H1 (cell line): ENCODE measurements around the gene RNF157. TPM values are rescaled to one million over a fixed set of nuclear protein-coding genes. Genes with fewer than 3 reads are reported as not detected.

ENCODE experiments used
- CTCF ChIA-PET: fragments of 300-600 bp; sonication (Branson Sonifier 250); formaldehyde crosslinking; loops from one replicate; lab custom pipeline; 2021; ENCODE audit not compliant: partially characterized antibody; lab: Charles Lee
- POLR2A ChIA-PET: fragments of 300-600 bp; sonication (Branson Sonifier 250); formaldehyde crosslinking; loops from one replicate; lab custom pipeline; 2021; ENCODE audit warnings: inconsistent platforms; ENCODE audit not compliant: partially characterized antibody; lab: Charles Lee
- DNase-seq, 2 experiments: peaks; one replicate each; pipeline versions ENCODE4 v3.0.0 to v3.0.0-alpha.2; 2010 to 2022; ENCODE audit warnings: low spot score in 2 of 2, low read depth in 1 of 2, mixed read lengths in 1 of 2
- FAIRE-seq: peaks from 2 replicates; lab custom pipeline; 2011; peaks lifted over from hg19 to GRCh38; lab: Jason Lieb, UNC
- H2AFZ ChIP-seq: 2 replicates; pipeline ENCODE4 v1.8.1; 2012; ENCODE audit warnings: low read length, inconsistent platforms
- H2AK5ac ChIP-seq: 2 replicates; pipeline ENCODE4 v1.6.1; 2013; ENCODE audit warnings: low read depth, low read length
- H2BK120ac ChIP-seq: replicated peaks from 2 replicates; pipeline ENCODE3; 2013; ENCODE audit warnings: low read depth, low read length, inconsistent platforms
- H2BK12ac ChIP-seq: 2 replicates; pipeline ENCODE4 v1.6.1; 2013; ENCODE audit warnings: low read depth, low read length
- H2BK15ac ChIP-seq: 2 replicates; pipeline ENCODE4 v1.6.1; 2013; ENCODE audit warnings: low read length
- H2BK20ac ChIP-seq: 2 replicates; pipeline ENCODE4 v1.6.1; 2013; ENCODE audit warnings: low read length
- H2BK5ac ChIP-seq: 2 replicates; pipeline ENCODE4 v1.6.1; 2013; ENCODE audit warnings: low read depth, low read length
- H3K14ac ChIP-seq: 2 replicates; pipeline ENCODE4 v1.6.1; 2013; ENCODE audit warnings: inconsistent platforms; ENCODE audit not compliant: insufficient read length
- H3K18ac ChIP-seq: 2 replicates; pipeline ENCODE4 v1.6.1; 2013; ENCODE audit warnings: low read length; ENCODE audit errors: extremely low read depth
- H3K23ac ChIP-seq: 2 replicates; pipeline ENCODE4 v1.6.1; 2013; ENCODE audit warnings: inconsistent platforms; ENCODE audit not compliant: insufficient read length
- H3K23me2 ChIP-seq: 2 replicates; pipeline ENCODE4 v1.6.1; 2013; ENCODE audit warnings: low read depth, low read length
- H3K27ac ChIP-seq: 2 replicates; pipeline ENCODE4 v1.6.1; 2011; ENCODE audit warnings: low read depth, low read length, inconsistent platforms
- H3K27me3 ChIP-seq, 4 experiments: replicated peaks in 1 of 4; 1 replicate in 1 of 4; 2 replicates in 3 of 4; pipeline versions ENCODE4 v1.6.1 to v1.8.1; 2011 to 2013; ENCODE audit warnings: low read length in 3 of 4, mild to moderate bottlenecking in 3 of 4, inconsistent platforms in 2 of 4, mixed read lengths in 2 of 4, moderate library complexity in 1 of 4; ENCODE audit not compliant: control insufficient read depth in 3 of 4, insufficient read depth in 3 of 4; ENCODE audit errors: extremely low read depth in 1 of 4
- H3K36me3 ChIP-seq, 4 experiments: 2 replicates each; pipeline versions ENCODE4 v1.6.1 to v1.8.1; 2011 to 2013; ENCODE audit warnings: mild to moderate bottlenecking in 4 of 4, low read length in 3 of 4, moderate library complexity in 2 of 4, control low read depth in 1 of 4, inconsistent platforms in 1 of 4; ENCODE audit not compliant: insufficient read depth in 4 of 4, control insufficient read depth in 2 of 4
- H3K4ac ChIP-seq: replicated peaks from 2 replicates; pipeline ENCODE3; 2013; ENCODE audit warnings: low read length, low read depth, mixed read lengths, inconsistent platforms; ENCODE audit not compliant: insufficient read length
- H3K4me1 ChIP-seq, 4 experiments: replicated peaks in 1 of 4; 1 replicate in 1 of 4; 2 replicates in 3 of 4; pipeline versions ENCODE4 v1.6.1 to v1.8.1; 2011 to 2013; ENCODE audit warnings: low read length in 3 of 4, inconsistent platforms in 2 of 4, mixed read lengths in 1 of 4; ENCODE audit not compliant: insufficient read depth in 4 of 4, control insufficient read depth in 3 of 4
- H3K4me2 ChIP-seq, 2 experiments: 2 replicates each; pipeline versions ENCODE4 v1.6.1 to v1.8.1; 2011 to 2013; ENCODE audit warnings: low read depth in 2 of 2, low read length in 2 of 2, control low read depth in 1 of 2, inconsistent platforms in 1 of 2, mild to moderate bottlenecking in 1 of 2; ENCODE audit not compliant: insufficient read depth in 1 of 2
- H3K4me3 ChIP-seq, 4 experiments: fragments of 200-600, 300-600 bp in 1 of 4; sonication (generic), shearing (Covaris generic), sonication (Bioruptor Twin) in 1 of 4; 2 replicates each; pipeline versions ENCODE4 v1.5.1 to v1.8.1; 2011 to 2016; ENCODE audit warnings: low read length in 4 of 4, low read depth in 3 of 4, control low read depth in 2 of 4, inconsistent platforms in 2 of 4, mild to moderate bottlenecking in 2 of 4, mixed read lengths in 1 of 4, moderate library complexity in 1 of 4; ENCODE audit not compliant: insufficient read depth in 2 of 4; ENCODE audit errors: extremely low read depth in 1 of 4
- H3K56ac ChIP-seq: replicated peaks from 2 replicates; pipeline ENCODE3; 2013; ENCODE audit warnings: low read depth, mild to moderate bottlenecking, mixed read lengths, low read length, inconsistent platforms; ENCODE audit not compliant: insufficient read length
- H3K79me1 ChIP-seq: 2 replicates; pipeline ENCODE4 v1.6.1; 2013; ENCODE audit warnings: low read depth, low read length, control low read depth
- H3K79me2 ChIP-seq, 2 experiments: 2 replicates each; pipeline versions ENCODE4 v1.6.1 to v1.8.1; 2012 to 2013; ENCODE audit warnings: low read length in 2 of 2, mild to moderate bottlenecking in 2 of 2, inconsistent platforms in 1 of 2; ENCODE audit not compliant: insufficient read depth in 2 of 2, control insufficient read depth in 1 of 2
- H3K9ac ChIP-seq, 4 experiments: replicated peaks in 1 of 4; 1 replicate in 1 of 4; 2 replicates in 3 of 4; pipeline versions ENCODE4 v1.6.1 to v1.8.1; 2011 to 2013; ENCODE audit warnings: low read depth in 3 of 4, low read length in 3 of 4, control low read depth in 2 of 4, mild to moderate bottlenecking in 2 of 4, moderate library complexity in 2 of 4, inconsistent platforms in 1 of 4; ENCODE audit errors: extremely low read depth in 1 of 4
- H3K9me3 ChIP-seq, 2 experiments: 2 replicates each; pipeline versions ENCODE4 v1.6.1 to v1.8.1; 2012 to 2013; ENCODE audit warnings: mild to moderate bottlenecking in 2 of 2, moderate library complexity in 2 of 2, control low read depth in 1 of 2, inconsistent platforms in 1 of 2, low read depth in 1 of 2, low read length in 1 of 2, mixed read lengths in 1 of 2; ENCODE audit not compliant: insufficient read depth in 2 of 2
- H4K20me1 ChIP-seq, 2 experiments: replicated peaks in 1 of 2; 2 replicates each; pipeline versions ENCODE3 to v1.8.1; 2011 to 2013; ENCODE audit warnings: inconsistent platforms in 2 of 2, low read length in 2 of 2, mild to moderate bottlenecking in 1 of 2; ENCODE audit not compliant: insufficient read depth in 2 of 2, control insufficient read depth in 1 of 2
- H4K5ac ChIP-seq: 2 replicates; pipeline ENCODE4 v1.6.1; 2013; ENCODE audit warnings: low read length, low read depth, mixed read lengths, inconsistent platforms; ENCODE audit not compliant: insufficient read length
- H4K8ac ChIP-seq: 2 replicates; pipeline ENCODE4 v1.8.0; 2013; ENCODE audit warnings: mild to moderate bottlenecking, moderate library complexity, low read length, inconsistent platforms; ENCODE audit not compliant: insufficient read depth; ENCODE audit errors: extremely low read depth
- H4K91ac ChIP-seq: replicated peaks from 2 replicates; pipeline ENCODE3; 2013; ENCODE audit warnings: low read length, mixed read lengths, inconsistent platforms; ENCODE audit not compliant: insufficient read length
- ASH2L ChIP-seq: fragments of 200-600, 300-600 bp; sonication (generic); IDR thresholded peaks from one replicate; pipeline ENCODE4 v1.7.1; 2017; ENCODE audit warnings: low read length
- CBX8 ChIP-seq: fragments of 300-800, 300-1000 bp; sonication (generic); IDR thresholded peaks from 2 replicates; pipeline ENCODE4 v1.7.1; 2016; ENCODE audit warnings: low read depth, low read length, borderline replicate concordance
- CHD2 ChIP-seq: IDR thresholded peaks from 2 replicates; pipeline ENCODE4 v1.6.1; 2012; ENCODE audit warnings: low read length, improper control_type of control experiment
- EGR1 ChIP-seq: IDR thresholded peaks from 2 replicates; pipeline ENCODE4 v1.6.1; 2011; ENCODE audit warnings: low read depth, low read length, borderline replicate concordance
- GTF2F1 ChIP-seq: IDR thresholded peaks from 2 replicates; pipeline ENCODE4 v1.6.1; 2012; ENCODE audit warnings: low read depth, low read length, improper control_type of control experiment, borderline replicate concordance
- KDM4A ChIP-seq: IDR thresholded peaks from one replicate; pipeline ENCODE4 v1.7.1; 2012; ENCODE audit warnings: low read depth, mild to moderate bottlenecking, moderate library complexity, low read length, inconsistent platforms; ENCODE audit not compliant: severe bottlenecking
- MAX ChIP-seq: IDR thresholded peaks from 2 replicates; pipeline ENCODE4 v1.6.1; 2012; ENCODE audit warnings: inconsistent platforms
- RXRA ChIP-seq: IDR thresholded peaks from 2 replicates; pipeline ENCODE4 v1.6.1; 2011; ENCODE audit warnings: low read depth, mild to moderate bottlenecking, low read length, moderate library complexity; ENCODE audit not compliant: insufficient read depth
- TAF1 ChIP-seq: IDR thresholded peaks from 2 replicates; pipeline ENCODE4 v1.6.1; 2011; ENCODE audit warnings: mild to moderate bottlenecking, low read depth, low read length
- TAF7 ChIP-seq: optimal IDR thresholded peaks from 2 replicates; pipeline ENCODE3; 2011; ENCODE audit warnings: low read depth, mild to moderate bottlenecking, inconsistent platforms, low read length, moderate library complexity, borderline replicate concordance
- TBP ChIP-seq: IDR thresholded peaks from 2 replicates; pipeline ENCODE4 v1.6.1; 2011; ENCODE audit warnings: low read depth, low read length, improper control_type of control experiment
- USF2 ChIP-seq: IDR thresholded peaks from 2 replicates; pipeline ENCODE4 v1.6.1; 2011; ENCODE audit warnings: low read length, improper control_type of control experiment
- WGBS, 2 experiments: shearing (Covaris generic) in 1 of 2; methylation state at CpG; one replicate each; pipeline versions ENCODE4 v1.1.6 to v1.1.7; 2013 to 2015; ENCODE audit warnings: low lambda C conversion rate in 2 of 2, mixed read lengths in 2 of 2, inconsistent platforms in 1 of 2, low coverage in 1 of 2, missing lambda C conversion rate in 1 of 2; ENCODE audit not compliant: insufficient replicate concordance in 2 of 2, insufficient coverage in 1 of 2, insufficient read length in 1 of 2; ENCODE audit errors: extremely low coverage in 1 of 2, missing lambda C conversion rate in 1 of 2; 5-methylcytosine and 5-hydroxymethylcytosine counted together
- polyA plus RNA-seq, 7 experiments: library from polyadenylated mRNA; depleted of rRNA in 3 of 7; stranded (reverse) in 5 of 7; unstranded in 2 of 7; fragments of >200 nt in 5 of 7; fragments of 200-250 nt in 2 of 7; gene quantifications; 1 replicate in 5 of 7; 2 replicates in 1 of 7; 4 replicates in 1 of 7; pipeline versions ENCODE4 v1.2.1 to v1.2.3, GENCODE V29; 2011 to 2013; ENCODE audit warnings: missing spikeins in 2 of 7, mixed read lengths in 2 of 7
- total RNA-seq: library from RNA; stranded (reverse); fragmentation: NEBNext Ultra II Directional; extraction: Animal tissue kit (Norgen Biotek cat#: 25700); gene quantifications from 2 replicates; pipeline ENCODE4 v1.2.1, GENCODE V29; 2021
- TF ChIP-seq, protein P1 (sequence below): IDR thresholded peaks from 2 replicates; pipeline ENCODE4 v1.6.1; 2011; ENCODE audit warnings: low read depth, mild to moderate bottlenecking, low read length; ENCODE audit not compliant: insufficient read depth

Gene RNF157
- total and polyA plus RNA-seq, 2 of the 8 experiments (the other 6 are each of a cell fraction or from before 2014, with no cell fraction given), result 13.4 to 16.7 TPM

DNA sequence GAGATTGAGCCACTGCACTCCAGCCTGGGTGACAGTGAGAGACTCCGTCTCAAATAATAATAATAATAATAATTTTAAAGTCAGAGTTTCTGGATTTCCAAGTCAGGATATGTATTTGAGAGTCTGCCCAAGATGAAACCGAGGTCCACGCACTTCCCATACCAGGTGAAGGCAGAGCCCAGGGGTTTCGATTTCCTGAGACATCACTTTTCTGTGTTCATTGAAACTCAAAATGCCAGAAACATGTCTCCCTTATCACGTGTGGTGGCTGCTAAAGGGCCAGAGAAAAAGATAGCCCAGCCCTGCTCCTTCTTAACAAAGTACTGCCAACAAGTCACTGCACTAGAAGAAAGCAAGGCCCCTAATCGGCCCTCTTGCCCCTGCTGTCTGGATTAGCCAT is 9.8 kb upstream of the RNF157 start:
- Histone ChIP-seq H2BK15ac (no peak overlapping the region), H2BK12ac (no peak overlapping the region), H3K79me2 (no peaks in the 10 kb centered on the region), H4K91ac (no peak overlapping the region), H4K20me1 (no peaks in the 10 kb centered on the region), H3K4me3 (no peak overlapping the region), H3K4ac (no peak overlapping the region), H3K27ac (no peak overlapping the region), H3K36me3 (no peaks in the 10 kb centered on the region), H3K18ac (no peak overlapping the region), H3K23ac (no peak overlapping the region), H4K5ac (no peak overlapping the region), H3K9me3 (no peaks in the 10 kb centered on the region), H3K56ac (no peak overlapping the region), H2BK20ac (no peak overlapping the region), H3K23me2 (no peaks in the 10 kb centered on the region), H2BK120ac (no peak overlapping the region), H2BK5ac (no peak overlapping the region), H3K27me3 (no peaks in the 10 kb centered on the region; a peak in 1 of 7 replicates), H3K4me2 (no peak overlapping the region), H3K79me1 (no peaks in the 10 kb centered on the region), H3K9ac (no peak overlapping the region), H4K8ac (no peak overlapping the region), H2AK5ac (no peak overlapping the region), H2AFZ (no peak overlapping the region), H3K4me1 (peaks cover 0 to 3% (median 1%) of the 10 kb centered on the region in 4 experiments; a peak in 3 of 7 replicates), H3K14ac (no peak overlapping the region)
- FAIRE-seq (no peak), DNase-seq (no peak)
- ChIA-PET POLR2A (no interaction called here), CTCF (interaction anchor here (1.5 kb wide), 2 partner anchors 11 to 60 kb away, joined by 3 read pairs; no protein-coding TSS in a partner anchor)
- WGBS, 2 experiments, result 90% methylated on average over 6 of the region's 6 CpGs; no CpG with 5 or more reads in 1 of the 2 experiments
- TF ChIP-seq EGR1 (no peak), CBX8 (no peak), GTF2F1 (no peak), USF2 (no peak), TBP (no peak), ASH2L (no peak), TAF7 (no peak), RXRA (no peak), MAX (no peak), TAF1 (no peak), KDM4A (no peak), CHD2 (no peak)
- TF ChIP-seq, protein P1, sequence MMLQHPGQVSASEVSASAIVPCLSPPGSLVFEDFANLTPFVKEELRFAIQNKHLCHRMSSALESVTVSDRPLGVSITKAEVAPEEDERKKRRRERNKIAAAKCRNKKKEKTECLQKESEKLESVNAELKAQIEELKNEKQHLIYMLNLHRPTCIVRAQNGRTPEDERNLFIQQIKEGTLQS, result no peak
